ENCODE data around the gene GALR3.

The GALR3 gene

DNA sequence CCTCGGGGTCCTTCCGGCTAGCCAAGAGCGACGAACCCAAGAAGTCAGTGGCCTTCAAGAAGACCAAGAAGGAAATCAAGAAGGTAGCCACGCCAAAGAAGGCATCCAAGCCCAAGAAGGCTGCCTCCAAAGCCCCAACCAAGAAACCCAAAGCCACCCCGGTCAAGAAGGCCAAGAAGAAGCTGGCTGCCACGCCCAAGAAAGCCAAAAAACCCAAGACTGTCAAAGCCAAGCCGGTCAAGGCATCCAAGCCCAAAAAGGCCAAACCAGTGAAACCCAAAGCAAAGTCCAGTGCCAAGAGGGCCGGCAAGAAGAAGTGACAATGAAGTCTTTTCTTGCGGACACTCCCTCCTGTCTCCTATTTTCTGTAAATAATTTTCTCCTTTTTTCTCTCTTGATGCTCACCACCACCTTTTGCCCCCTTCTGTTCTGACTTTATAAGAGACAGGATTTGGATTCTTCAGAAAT lies 17.3 kb upstream of the GALR3 start:
- no peak overlapping the region for H3K9ac ChIP-seq (ENCODE audit: low read depth, low read length, poor library complexity, severe bottlenecking)
- H3K27me3 ChIP-seq (ENCODE audit: insufficient read depth, low read length, poor library complexity, severe bottlenecking) = peaks cover 10% of the 10 kb centered on the region
- no peak for TF ChIP-seq EZH2phosphoT487 (IDR thresholded peaks at IDR 0.05; ENCODE audit: borderline replicate concordance)
- TF ChIP-seq, protein P1, sequence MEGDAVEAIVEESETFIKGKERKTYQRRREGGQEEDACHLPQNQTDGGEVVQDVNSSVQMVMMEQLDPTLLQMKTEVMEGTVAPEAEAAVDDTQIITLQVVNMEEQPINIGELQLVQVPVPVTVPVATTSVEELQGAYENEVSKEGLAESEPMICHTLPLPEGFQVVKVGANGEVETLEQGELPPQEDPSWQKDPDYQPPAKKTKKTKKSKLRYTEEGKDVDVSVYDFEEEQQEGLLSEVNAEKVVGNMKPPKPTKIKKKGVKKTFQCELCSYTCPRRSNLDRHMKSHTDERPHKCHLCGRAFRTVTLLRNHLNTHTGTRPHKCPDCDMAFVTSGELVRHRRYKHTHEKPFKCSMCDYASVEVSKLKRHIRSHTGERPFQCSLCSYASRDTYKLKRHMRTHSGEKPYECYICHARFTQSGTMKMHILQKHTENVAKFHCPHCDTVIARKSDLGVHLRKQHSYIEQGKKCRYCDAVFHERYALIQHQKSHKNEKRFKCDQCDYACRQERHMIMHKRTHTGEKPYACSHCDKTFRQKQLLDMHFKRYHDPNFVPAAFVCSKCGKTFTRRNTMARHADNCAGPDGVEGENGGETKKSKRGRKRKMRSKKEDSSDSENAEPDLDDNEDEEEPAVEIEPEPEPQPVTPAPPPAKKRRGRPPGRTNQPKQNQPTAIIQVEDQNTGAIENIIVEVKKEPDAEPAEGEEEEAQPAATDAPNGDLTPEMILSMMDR (conservative IDR thresholded peaks at IDR 0.05; ENCODE audit: low read length) = no peak

DNA sequence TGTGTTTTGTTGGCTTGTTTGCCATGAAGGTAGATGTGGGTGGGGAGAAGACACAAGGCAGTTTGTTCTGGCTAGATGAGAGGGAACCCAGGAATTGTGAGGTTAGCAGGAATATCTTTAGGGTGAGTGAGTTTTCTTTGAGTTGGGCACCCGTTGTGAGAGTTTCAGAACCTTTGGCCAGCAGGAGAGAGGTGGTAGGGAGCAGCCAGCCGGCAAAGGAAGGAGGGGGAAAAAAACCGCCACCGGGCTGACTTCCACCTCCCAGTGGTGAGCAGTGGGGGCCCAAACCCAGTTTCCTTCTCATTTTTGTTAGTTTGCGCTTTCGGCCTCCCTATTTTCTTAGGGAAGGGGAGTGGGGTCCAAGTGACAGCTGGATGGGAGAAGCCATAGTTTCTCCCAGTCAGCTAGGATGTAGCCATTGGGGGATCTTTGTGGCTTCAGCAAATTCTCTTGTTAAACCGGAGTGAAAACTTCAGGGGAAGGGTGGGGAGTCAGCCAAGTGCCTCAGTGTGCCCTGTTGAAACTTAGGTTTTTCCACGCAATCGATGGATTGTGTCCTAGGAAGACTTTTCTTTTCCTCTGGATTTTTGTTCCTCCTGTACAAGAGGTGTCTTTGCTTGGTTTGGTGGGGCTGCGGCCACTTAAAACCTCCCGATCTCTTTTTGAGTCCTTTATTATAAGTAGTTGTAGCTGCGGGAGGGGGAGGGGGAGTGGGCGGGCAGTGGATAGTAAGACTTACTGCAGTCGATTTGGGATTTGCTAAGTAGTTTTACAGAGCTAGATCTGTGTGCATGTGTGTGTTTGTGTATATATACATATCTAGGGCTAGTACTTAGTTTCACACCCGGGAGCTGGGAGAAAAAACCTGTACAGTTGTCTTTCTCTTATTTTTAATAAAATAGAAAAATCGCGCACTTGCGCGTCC lies 16.5 kb upstream of the GALR3 start:
- H3K9ac ChIP-seq (ENCODE audit: low read depth, low read length, poor library complexity, severe bottlenecking) = peak overlapping the region; percentile 74
- H3K4me2 ChIP-seq (ENCODE audit: low read depth, low read length, poor library complexity, severe bottlenecking) = peak overlapping the region; percentile 86
- no peaks in the 10 kb centered on the region for H3F3A ChIP-seq (ENCODE audit: low read depth)
- peaks cover 10% of the 10 kb centered on the region for H3K27me3 ChIP-seq (ENCODE audit: insufficient read depth, low read length, poor library complexity, severe bottlenecking)
- TF ChIP-seq, protein P1 (conservative IDR thresholded peaks at IDR 0.05; ENCODE audit: low read length) = no peak
- no peak for TF ChIP-seq EZH2phosphoT487 (IDR thresholded peaks at IDR 0.05; ENCODE audit: borderline replicate concordance)
- H3K9me3 ChIP-seq (ENCODE audit: insufficient read depth, low read depth, low read length) = no peaks in the 10 kb centered on the region
- peak overlapping the region; percentile 84 for H3K4me3 ChIP-seq (ENCODE audit: low read length, poor library complexity, severe bottlenecking)
- H3K79me2 ChIP-seq (ENCODE audit: insufficient read depth, low read length) = peaks cover 13% of the 10 kb centered on the region; the same call in 1 of the 2 replicates
- no peaks in the 10 kb centered on the region for H4K20me1 ChIP-seq (ENCODE audit: insufficient read depth, low read length, poor library complexity, severe bottlenecking)
- H3K4me1 ChIP-seq (ENCODE audit: insufficient read depth, low read length, poor library complexity, severe bottlenecking) = peaks cover 38% of the 10 kb centered on the region
- no peaks in the 10 kb centered on the region for H3K36me3 ChIP-seq (ENCODE audit: insufficient read depth, low read length)
- H3K9me2 ChIP-seq (replicated peaks; ENCODE audit: low read depth, low read length) = no peaks in the 10 kb centered on the region
- H2AFZ ChIP-seq (ENCODE audit: low read length) = peak overlapping the region; percentile 91

More for the DNA sequence above, 17.3 kb upstream of the GALR3 start:
- Histone ChIP-seq H3K79me2 (ENCODE audit: insufficient read depth, low read length) (peaks cover 13% of the 10 kb centered on the region; the same call in 1 of the 2 replicates), H3F3A (ENCODE audit: low read depth) (no peaks in the 10 kb centered on the region), H3K4me3 (ENCODE audit: low read length, poor library complexity, severe bottlenecking) (peak overlapping the region; percentile 66), H3K9me3 (ENCODE audit: insufficient read depth, low read depth, low read length) (no peaks in the 10 kb centered on the region), H4K20me1 (ENCODE audit: insufficient read depth, low read length, poor library complexity, severe bottlenecking) (no peaks in the 10 kb centered on the region), H3K36me3 (ENCODE audit: insufficient read depth, low read length) (no peaks in the 10 kb centered on the region), H3K9me2 (replicated peaks; ENCODE audit: low read depth, low read length) (no peaks in the 10 kb centered on the region), H2AFZ (ENCODE audit: low read length) (no peak overlapping the region), H3K4me1 (ENCODE audit: insufficient read depth, low read length, poor library complexity, severe bottlenecking) (peaks cover 38% of the 10 kb centered on the region), H3K4me2 (ENCODE audit: low read depth, low read length, poor library complexity, severe bottlenecking) (peak overlapping the region; percentile 86)

DNA sequence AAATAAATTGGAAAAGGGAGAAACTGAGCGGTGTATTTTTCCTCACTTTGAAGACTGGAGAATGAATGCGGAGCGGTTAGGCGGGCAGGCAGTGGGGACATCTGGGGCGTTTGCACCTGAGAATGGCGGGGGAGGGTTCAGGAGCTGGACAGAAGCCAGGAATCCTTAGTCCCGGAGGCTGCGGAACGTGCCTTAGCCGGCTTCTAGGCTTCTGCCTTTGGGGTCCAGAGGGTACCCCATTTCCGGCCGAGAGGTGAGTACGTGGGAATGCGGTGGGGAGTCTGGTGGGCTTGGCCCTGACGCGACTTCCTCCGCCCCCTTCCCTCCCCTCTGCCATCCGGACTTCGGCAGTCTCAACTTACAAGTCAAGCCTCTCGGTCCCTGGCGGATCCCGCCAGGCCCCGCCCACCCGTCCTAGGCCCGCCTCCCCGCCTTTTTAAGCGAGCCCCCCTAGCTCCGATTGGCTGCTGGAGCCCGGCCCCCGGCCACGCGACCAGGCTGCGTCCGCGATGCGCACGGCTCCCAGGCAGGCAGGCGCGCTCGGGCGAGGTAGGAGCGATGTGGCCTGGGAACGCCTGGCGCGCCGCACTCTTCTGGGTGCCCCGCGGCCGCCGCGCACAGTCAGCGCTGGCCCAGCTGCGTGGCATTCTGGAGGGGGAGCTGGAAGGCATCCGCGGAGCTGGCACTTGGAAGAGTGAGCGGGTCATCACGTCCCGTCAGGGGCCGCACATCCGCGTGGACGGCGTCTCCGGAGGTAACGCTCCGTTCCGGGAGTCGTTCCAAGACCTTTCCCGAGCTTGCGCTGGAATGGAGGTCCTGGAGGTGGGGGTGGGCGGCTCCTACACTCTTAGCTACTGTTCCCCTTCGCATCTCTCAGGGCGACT lies 15.5 kb upstream of the GALR3 start, which contains the start of gene GCAT:
Gene GCAT, plus strand, starts transcription at position 525 of the 884 bp plus-strand sequence. Its CDS starts 34 bp downstream, at position 559.
- H3K4me1 ChIP-seq (ENCODE audit: insufficient read depth, low read length, poor library complexity, severe bottlenecking) = peaks cover 30% of the 10 kb centered on the region
- no peaks in the 10 kb centered on the region for H4K20me1 ChIP-seq (ENCODE audit: insufficient read depth, low read length, poor library complexity, severe bottlenecking)
- H3F3A ChIP-seq (ENCODE audit: low read depth) = no peaks in the 10 kb centered on the region
- H3K9me3 ChIP-seq (ENCODE audit: insufficient read depth, low read depth, low read length) = no peaks in the 10 kb centered on the region
- no peak for TF ChIP-seq EZH2phosphoT487 (IDR thresholded peaks at IDR 0.05; ENCODE audit: borderline replicate concordance)
- peak within 1 kb of the TSS; percentile 93 for H2AFZ ChIP-seq (ENCODE audit: low read length)
- peak within 1 kb of the TSS; percentile 84 for H3K4me3 ChIP-seq (ENCODE audit: low read length, poor library complexity, severe bottlenecking)
- no peaks in the 10 kb centered on the region for H3K9me2 ChIP-seq (replicated peaks; ENCODE audit: low read depth, low read length)
- H3K4me2 ChIP-seq (ENCODE audit: low read depth, low read length, poor library complexity, severe bottlenecking) = peak within 1 kb of the TSS; percentile 86
- no peaks in the 10 kb centered on the region for H3K36me3 ChIP-seq (ENCODE audit: insufficient read depth, low read length)
- peak within 1 kb of the TSS; percentile 76 for H3K9ac ChIP-seq (ENCODE audit: low read depth, low read length, poor library complexity, severe bottlenecking)
- peaks cover 13% of the 10 kb centered on the region; the same call in 1 of the 2 replicates for H3K79me2 ChIP-seq (ENCODE audit: insufficient read depth, low read length)
- H3K27me3 ChIP-seq (ENCODE audit: insufficient read depth, low read length, poor library complexity, severe bottlenecking) = peaks cover 10% of the 10 kb centered on the region
